H1 (cell line): Measurements from ENCODE around the gene MXRA8. TPM values are rescaled to one million over a fixed set of nuclear protein-coding genes. Genes with fewer than 3 reads are reported as not detected.

ENCODE experiments used
- CTBP2 ChIP-seq: IDR thresholded peaks from 2 replicates; pipeline ENCODE4 v1.7.0; 2011; ENCODE audit warnings: borderline replicate concordance, mild to moderate bottlenecking, moderate library complexity, mixed read lengths, low read length; ENCODE audit not compliant: insufficient read depth, insufficient read length
- FOSL1 ChIP-seq: IDR thresholded peaks from 2 replicates; pipeline ENCODE4 v1.6.1; 2011; ENCODE audit warnings: mild to moderate bottlenecking, low read depth, low read length, moderate library complexity; ENCODE audit not compliant: insufficient read depth
- RBBP5 ChIP-seq: IDR thresholded peaks from 2 replicates; pipeline ENCODE4 v1.7.1; 2012; ENCODE audit warnings: low read depth, mild to moderate bottlenecking, inconsistent platforms, low read length, moderate library complexity, borderline replicate concordance
- USF2 ChIP-seq: IDR thresholded peaks from 2 replicates; pipeline ENCODE4 v1.6.1; 2011; ENCODE audit warnings: low read length, improper control_type of control experiment
- polyA plus RNA-seq, 7 experiments: library from polyadenylated mRNA; depleted of rRNA in 3 of 7; stranded (reverse) in 5 of 7; unstranded in 2 of 7; fragments of >200 nt in 5 of 7; fragments of 200-250 nt in 2 of 7; gene quantifications; 1 replicate in 5 of 7; 2 replicates in 1 of 7; 4 replicates in 1 of 7; pipeline versions ENCODE4 v1.2.1 to v1.2.3, GENCODE V29; 2011 to 2013; ENCODE audit warnings: missing spikeins in 2 of 7, mixed read lengths in 2 of 7
- total RNA-seq: library from RNA; stranded (reverse); fragmentation: NEBNext Ultra II Directional; extraction: Animal tissue kit (Norgen Biotek cat#: 25700); gene quantifications from 2 replicates; pipeline ENCODE4 v1.2.1, GENCODE V29; 2021

Gene MXRA8
- total and polyA plus RNA-seq, 2 of the 8 experiments (the other 6 are each of a cell fraction or from before 2014, with no cell fraction given) = 10.5 to 17.2 TPM

- TF ChIP-seq USF2 (no peak), FOSL1 (no peak), CTBP2 (no peak), RBBP5 (no peak)
- TF ChIP-seq, all 59 proteins: peak for 0
These were observed 17.4 kb downstream of the MXRA8 start (continued) for GRCh38 chr1:1340791-1341548.
